G401 (cell line): Measurements from ENCODE around the gene NUP50. TPM values are rescaled to one million over a fixed set of nuclear protein-coding genes. Genes with fewer than 3 reads are reported as not detected.

Source experiments
- DNase-seq: peaks from one replicate; pipeline ENCODE4 v3.0.0-alpha.2; 2015; ENCODE audit warnings: low spot score
- in situ Hi-C: cut with HindIII; loops from 2 replicates; pipeline ENCODE4 v1.10.0; 2016; ENCODE audit warnings: low sequenced_read_pairs, mixed read lengths
- total RNA-seq: library from RNA; depleted of rRNA; stranded (reverse); fragments of >200 nt; shearing (Covaris generic); gene quantifications from 2 replicates; pipeline ENCODE4 v1.2.3, GENCODE V29; 2014

NUP50 gene
- total RNA-seq, 1 experiment from 2014 or later, result 51.9 TPM

DNA sequence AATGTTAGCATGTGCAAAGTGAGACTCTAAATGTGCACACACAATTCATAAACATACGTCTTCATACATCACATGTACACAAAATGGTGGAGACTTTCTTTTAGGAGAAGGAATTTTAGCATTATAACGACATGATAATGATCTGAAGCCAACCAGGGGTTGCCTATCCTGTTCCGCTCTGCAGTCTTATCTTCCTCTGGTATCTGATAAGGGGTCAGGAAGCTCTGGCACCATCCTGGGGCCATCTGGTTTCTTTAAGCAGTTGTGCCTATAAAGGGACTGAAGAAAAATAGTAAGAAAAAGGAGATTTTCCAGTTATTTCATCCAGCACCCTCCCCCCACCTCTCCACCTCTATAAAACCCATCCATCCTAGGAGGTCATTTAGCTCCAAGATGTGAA lies 5.8 kb upstream of the NUP50 start:
- in situ Hi-C loops, result no loop called here
- DNase-seq, result no peak

DNA sequence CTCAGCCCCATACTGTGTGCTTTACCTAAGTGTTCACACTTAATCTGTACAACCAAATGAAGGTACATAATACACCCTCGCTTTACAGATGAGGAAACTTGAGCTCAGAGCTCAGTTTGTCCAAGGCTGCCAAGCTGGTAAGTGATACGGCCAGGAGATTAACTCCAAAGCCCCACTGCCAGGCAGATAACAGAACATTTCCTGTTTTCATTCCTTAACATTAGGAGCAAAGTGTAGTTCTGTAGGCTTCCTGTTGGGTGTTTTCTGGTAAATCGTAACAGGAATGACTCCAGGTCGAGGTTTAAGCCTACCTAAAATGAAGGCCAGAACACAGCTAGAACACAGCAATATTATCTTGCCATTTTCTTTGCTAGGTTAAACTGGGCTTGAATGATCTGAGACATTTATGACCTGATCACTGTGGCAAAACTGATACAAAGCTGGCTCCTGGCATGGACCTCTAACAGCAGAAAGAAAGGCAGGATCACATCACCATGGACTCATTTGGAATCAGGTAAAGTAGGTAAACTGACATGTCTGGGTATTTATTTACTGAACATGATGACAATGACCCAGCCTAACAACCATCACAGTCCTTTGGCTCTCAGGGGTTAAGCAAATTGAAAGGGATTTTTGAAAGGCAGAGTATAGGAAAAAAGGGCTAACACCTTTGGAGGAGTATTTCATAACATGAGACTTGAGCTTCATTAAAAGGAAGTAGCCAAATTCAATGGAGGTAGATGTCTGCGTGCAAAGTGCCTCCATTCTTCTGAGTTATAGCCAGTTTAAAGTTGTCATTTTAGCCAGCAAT lies 3.9 kb upstream of the NUP50 start:
- in situ Hi-C loops, result no loop called here
- no peak for DNase-seq

DNA sequence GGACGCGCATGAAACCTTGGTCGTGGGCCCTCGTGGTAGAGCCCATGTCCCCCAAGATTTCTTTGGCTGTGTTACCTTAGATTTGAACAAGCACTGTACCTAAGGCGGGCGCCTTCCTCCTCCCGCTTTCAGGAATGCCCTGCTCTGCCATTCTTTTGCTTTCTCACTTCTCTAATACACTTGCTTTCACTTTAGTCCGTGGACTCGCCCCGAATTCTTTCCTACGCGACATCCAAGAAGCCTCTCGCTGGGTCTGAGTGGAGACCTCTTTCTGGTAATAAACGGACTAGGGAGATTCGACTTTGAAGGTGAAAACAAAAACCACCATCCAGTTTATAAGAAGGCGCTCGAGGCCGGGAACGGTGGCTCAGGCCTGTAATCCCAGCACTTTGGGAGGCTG lies 1.2 kb upstream of the NUP50 start:
- DNase-seq, result no peak
- in situ Hi-C loops, result no loop called here

DNA sequence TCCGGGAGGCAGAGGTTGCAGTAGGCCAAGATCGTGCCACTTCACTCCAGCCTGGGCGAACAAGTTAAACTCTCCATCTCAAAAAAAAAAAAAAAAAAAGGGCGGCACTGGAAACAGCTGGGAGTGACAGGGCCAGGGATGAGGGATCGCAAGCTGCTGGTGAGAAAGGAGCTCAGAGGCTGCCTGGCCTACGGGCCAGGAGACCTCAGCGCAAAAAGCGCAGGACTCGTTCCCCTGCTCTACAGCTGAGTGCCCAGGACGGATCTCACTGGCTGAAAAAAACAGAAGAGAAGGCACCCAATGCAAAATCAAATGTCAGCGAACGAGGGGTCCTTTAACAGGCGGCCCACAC lies 650 bp upstream of the NUP50 start:
- DNase-seq, result peak; percentile 38
- in situ Hi-C loops, result no loop called here

DNA sequence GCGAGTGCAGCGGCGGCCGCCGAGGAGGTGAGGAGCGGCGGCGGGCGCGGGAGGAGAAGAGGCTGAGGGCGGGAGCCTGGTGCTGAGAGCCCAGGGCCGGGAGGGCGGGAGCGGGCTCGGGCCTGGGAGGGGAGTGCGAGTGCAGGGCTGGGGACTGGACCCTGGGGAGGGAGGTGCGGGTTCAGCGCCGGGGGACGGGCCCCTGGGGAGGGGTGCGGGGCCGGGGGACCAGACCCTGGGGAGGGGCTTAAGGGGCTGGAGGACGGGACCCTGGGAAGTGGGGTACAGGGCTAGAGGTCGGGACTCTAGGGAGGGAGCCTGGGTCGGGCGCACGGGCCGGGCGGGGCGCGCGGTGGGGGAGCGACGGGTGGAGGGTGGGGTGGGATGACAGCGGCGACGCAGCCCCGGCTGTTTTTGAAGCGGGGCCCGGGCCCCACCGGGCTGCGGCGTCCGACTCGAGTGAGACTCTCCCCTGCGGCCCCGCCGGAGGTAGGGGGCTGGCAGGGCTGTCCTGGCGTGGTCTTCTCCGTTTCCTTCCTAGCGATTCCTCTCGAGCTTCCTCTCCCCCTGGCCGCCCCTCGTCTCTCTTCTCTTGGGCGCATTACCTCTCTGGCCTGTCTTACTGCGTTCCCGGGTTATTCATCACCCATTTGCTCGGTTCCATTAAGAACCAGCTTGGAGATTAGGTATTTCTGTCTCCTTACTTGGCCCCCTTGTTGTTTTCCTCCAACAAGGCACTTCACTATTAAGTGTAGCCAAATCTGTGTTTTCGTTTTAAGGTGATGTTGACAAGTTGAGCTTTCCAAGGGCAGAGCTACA lies 754 bp downstream of the NUP50 start:
- DNase-seq, result peak; percentile 8
- in situ Hi-C loops, result no loop called here

DNA sequence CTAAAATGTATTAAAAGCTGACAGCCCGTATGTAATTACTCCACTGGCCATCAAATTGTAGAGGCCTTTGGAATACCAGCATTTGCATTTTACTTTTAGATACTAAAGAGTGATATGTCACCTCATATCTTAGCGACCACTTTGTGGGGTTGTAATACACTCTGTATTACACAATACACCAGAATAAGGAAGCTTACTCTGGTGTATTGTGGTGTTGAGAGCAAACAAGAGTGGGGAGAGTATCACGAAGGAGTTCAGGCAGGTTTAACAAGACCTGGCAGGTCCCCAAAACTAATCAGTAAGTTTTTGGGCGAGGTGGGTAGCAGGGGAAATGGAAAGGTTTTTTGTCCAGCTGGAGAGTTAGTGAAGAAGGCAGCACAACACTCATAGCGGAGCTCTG lies 3.2 kb downstream of the NUP50 start:
- no peak for DNase-seq
- in situ Hi-C loops, result no loop called here

DNA sequence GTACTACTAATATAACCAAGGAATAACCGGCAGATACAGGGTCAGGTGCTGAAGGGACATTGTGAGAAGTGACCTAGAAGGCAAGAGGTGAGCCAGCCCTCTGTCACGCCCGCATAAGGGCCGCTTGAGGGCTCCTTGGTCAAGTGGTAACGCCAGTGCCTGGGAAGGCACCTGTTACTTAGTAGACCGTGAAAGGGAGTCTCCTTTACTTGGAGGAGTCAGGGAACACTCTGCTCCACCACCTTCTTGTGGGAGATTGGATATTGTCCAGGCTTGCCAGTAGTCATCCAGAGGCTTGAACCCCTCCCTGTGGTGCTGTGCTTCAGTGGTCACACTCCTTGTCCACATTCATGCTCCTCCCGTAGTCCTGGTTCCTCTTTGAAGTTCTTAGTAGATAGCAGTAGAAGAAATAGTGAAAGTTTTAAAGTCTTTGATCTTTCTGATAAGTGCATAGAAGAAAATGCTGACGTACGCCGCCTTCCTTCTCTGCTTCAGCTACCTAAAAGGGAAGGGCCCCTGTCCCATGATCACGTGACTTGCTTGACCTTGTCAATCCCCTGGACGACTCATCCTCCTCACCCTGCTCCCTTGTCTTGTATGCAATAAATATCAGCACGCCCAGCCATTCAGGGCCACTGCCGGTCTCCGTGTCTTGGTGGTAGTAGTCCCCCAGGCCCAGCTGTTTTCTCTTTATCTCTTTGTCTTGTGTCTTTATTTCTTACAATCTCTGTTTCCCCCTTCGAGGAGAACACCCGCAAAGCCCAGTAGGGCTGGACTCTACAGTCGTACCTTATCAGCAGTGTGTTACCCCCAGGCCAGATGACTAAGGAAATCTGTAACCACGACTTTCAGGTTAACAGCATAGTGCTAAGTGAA lies 6.1 kb downstream of the NUP50 start:
- no peak for DNase-seq
- in situ Hi-C loops, result no loop called here

DNA sequence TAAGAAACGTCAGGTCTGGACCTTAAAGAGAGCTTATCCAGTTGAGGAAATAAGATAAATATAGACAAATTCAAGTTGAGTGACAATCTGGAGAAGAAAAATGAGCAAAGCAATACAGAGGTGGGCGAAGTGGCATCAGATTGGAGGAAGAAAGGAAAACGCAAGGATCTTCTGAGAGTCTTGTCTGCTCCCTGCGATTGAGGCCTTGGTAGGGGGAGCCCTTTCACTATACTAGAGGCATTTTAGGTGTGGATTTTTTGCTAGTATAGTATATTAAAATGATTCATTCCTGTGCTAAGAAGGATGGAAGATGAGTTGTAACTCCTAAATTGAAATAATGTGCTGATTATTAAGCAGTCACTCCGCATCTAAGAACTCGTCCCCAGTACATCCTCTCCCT lies 8.1 kb downstream of the NUP50 start:
- in situ Hi-C loops, result no loop called here
- DNase-seq, result no peak

DNA sequence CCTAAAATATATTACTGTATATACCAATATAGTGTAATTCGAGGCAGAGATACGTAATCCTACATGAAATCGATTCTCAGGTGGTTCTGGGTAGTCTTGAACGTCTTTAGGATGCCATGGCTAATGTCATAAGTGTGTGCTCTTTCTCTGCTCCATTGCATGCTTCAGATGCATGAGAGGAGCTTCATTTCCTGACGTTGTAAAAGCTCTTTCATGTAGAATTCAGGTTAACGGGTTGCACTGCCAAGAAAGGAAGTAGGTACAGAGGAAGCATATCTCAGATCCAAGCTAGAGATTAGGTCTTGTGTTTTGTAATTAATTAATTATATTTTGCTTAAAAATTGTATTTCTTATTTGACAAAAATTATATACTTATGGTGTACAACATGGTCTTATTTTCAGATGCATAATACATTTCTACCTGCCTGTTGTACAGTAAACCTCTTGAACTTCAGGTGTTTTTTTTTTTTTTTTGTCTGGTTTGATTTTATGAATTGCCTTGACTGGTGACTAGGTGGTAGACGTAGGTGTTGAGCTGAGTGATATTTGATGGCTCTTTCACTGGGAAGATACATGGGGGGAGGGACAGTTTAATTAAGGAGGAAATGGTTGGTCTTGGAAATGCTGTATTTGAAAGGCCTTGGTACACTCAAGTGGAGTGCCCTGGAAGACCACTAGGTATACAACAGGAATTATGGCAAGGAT lies 9.3 kb downstream of the NUP50 start:
- no peak for DNase-seq
- in situ Hi-C loops, result no loop called here

DNA sequence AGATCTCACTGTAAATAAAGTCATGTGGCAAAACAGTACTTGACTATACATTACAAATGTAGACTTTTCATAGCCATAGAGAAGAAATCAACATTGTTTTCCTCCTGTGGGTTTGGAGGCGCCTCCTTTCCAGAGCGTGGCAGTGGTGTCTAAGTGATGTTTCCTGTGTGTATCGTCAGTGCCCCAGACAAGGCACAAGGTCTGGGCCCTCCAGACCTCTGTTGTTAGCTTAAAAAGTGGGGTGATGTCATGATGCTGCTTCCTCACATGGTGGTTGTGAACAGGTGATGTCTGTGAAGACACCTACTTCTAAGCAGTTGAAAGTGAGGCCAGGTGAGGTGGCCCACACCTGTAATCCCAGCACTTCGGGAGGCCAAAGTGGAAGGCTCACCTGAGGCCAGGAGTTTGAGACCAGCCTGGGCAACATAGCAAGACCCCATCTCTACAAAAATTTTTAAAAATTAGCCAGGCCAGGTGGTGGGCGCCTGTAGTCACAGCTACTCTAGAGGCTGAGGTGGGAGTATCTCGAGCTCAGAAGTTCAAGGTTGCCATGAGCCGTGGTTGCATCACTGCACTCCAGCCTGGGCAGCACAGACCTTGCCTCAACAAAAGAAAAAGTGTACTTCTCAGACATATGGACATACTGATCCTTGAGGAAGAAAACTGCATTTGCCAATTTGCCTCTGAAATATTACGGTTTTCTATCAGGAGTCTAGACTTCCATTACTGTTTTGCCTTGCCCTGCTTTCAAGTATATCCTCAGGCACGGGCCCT lies 15.7 kb downstream of the NUP50 start:
- in situ Hi-C loops, result no loop called here
- DNase-seq, result no peak

DNA sequence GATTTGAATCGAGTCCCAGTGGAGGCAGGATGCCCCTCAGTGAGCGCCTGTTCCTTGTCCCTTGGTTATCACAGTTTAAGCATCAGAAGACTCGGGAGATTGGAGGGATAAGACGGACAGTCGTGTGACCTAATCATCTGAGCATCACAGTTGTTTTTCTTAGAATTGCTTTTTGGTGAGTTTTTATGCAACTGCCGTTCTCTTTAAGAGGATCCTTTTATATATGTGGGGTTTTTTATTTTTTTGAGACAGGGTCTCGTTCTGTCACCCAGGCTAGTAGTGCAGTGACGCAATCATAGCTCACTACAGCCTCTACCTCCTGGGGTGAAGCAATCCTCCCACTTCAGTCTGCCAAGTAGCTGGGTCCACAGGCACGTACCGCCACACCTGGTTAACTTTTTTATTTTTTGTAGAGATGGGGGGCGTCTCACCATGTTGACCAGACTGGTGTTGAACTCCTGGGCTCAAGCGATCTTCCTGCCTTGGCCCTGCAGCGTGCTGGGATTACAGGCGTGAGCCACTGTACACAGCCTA lies 16.5 kb downstream of the NUP50 start:
- in situ Hi-C loops, result no loop called here
- DNase-seq, result no peak

DNA sequence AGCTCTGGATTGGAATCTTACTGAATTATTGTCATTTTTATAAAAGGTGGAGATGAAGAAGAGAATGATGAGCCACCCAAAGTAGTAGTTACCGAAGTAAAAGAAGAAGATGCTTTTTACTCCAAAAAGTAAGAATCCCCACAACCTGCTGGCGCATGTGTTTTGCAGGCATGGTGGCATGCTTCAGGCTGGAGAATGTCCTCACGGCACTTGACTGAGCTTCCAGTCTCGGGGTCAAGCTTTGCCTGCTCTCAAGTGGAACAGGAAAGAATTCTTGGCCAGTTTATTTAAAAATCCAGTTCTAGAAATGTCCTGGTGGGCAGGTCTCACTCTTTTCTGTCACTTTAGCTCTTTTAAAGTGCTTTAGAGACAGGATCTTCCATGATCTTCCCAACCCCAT lies 17.5 kb downstream of the NUP50 start:
- DNase-seq, result no peak
- in situ Hi-C loops, result no loop called here

DNA sequence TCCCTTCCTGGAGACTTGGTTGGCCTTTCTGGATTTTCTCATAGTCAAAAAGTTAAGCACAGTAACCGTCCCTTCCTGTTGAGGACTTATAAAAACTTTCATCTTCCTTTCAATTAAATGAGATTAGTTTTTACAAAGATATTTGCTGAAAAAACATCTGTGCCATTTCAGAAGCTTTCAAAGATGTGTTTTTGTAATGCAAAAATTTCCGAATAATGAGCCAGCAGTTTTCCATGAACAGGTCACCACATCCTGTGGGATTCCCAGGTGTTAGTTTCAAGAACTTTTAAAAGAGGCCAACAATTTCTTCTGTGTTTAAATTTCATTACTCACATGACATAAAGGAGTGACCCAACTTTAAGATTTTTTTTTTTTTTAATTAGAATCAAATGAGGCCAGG lies 18.0 kb downstream of the NUP50 start:
- no peak for DNase-seq
- in situ Hi-C loops, result no loop called here

DNA sequence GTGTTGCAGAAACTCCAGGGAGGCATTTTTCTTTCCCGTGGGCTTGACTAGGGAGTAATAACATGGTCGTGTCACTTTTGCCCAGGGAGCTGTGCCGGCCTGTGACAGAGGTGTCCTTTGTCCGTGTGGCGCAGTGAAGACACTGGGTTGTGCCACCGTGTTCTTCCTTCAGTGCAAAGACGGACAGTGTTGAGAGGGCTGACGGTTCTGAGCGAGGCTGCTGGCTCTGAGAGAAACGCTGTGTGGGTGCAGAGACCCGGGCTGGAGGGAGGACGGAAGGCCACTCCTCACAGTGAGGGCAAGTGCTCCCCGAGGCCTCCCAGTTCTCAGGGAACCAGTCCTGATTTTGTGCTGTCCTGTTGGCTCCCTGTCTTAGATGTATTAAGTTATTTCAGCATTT lies 20.2 kb downstream of the NUP50 start:
- DNase-seq, result no peak
- in situ Hi-C loops, result no loop called here

DNA sequence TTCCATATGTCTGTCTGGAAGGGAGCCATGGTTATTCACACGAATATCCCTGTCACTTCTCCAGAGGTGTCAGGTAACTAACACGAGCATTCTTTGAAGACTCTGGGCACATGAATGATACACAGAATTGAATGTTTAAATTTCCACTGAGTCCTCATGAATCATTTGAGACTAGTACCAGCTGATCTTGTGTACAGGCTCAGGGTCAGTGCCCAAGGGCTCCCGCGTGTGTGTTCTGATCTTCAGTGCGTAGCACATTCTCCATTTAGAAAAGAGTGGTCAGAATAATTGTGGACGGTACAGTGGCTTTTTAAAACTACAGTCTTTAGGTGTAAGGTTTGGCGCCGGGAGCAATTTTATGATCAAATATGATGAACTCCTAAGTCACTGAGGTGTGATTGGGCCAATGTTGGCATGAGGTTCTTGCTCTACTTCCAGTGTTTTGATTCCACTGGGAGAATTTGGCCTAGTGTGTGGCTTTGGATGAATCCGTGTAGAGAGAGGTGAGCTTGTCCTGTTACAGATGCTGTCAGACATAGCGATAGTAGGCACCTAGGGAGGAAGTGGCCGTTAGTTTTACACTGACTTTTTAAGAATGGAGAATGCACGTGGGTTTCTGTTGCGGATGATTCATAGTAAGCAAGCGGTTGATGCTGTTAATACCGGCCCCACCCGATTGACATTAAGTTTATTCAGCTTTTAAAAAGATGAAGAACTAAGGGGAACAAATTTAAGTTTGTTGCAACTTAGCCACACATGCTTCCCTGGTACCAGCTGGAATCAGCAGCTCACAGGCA lies 22.2 kb downstream of the NUP50 start:
- in situ Hi-C loops, result no loop called here
- DNase-seq, result no peak

DNA sequence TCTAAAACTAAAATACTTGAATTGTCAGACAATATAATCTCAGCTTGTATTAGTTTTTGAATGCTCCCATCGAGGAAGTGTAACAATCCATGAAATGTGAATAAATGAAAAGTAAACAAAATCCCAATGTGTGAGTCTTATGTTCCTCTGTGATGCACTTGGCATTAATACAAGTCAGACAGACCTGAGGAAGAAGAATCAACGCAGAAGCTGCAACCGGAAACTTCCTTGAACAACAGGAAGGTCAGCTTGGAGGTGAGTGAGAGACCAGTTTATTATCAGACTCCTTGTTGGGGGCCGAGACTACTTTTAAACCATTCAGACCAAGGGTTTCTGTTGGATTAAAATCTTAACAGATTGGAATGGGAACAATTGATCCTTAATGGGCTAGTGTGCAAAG lies 24.2 kb downstream of the NUP50 start:
- DNase-seq, result no peak
- in situ Hi-C loops, result no loop called here

DNA sequence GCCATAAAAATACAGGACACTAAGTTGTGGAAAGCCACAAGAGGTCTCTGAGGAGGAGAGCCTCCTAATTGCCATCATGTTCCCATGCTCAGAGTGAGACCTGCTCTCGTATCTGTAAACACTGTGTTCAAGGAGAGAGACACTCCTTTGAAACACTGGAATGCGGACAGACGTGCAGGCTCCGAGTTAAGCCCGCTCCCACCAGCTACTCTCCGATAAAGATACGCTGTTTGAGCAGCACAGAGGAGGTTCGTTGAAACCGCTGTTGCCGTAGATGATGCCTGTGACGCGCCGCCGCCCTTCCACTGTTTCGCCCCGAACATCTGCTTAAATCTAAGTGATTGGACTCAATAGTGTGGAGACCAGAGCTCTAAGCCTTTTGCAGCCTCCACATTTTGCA lies 25.1 kb downstream of the NUP50 start:
- in situ Hi-C loops, result no loop called here
- no peak for DNase-seq
